ENCODE results near the gene EPM2AIP1. TPM values are rescaled to one million over a fixed set of nuclear protein-coding genes. Genes with fewer than 3 reads are reported as not detected.
"Not testable (repeated sequence)": the region's sequence is repeated elsewhere in the genome, so short reads cannot be mapped to it uniquely, and the experiment has no call there.

Gene EPM2AIP1
- total RNA-seq, 3 donors from 2014 or later (not counting 1 experiment from before 2014, with no cell fraction given) = 25.6 to 33.7 (median 32.5) TPM

GRCh38 chr3:36965440-36965839, 27.5 kb downstream of the EPM2AIP1 start:
- H3K27me3 Mint-ChIP-seq (ENCODE audit: low read depth in 2 of 2) = no peaks in the 10 kb centered on the region
- no peak overlapping the region for H3K4me3 Mint-ChIP-seq
- H3K4me1 ChIP-seq (ENCODE audit: control insufficient read depth, insufficient read depth, low read length) = peaks cover 3% of the 10 kb centered on the region
- 90% methylated on average over 3 of the region's 3 CpGs for WGBS (ENCODE audit: insufficient coverage)
- no peaks in the 10 kb centered on the region for H3K36me3 Mint-ChIP-seq
- H3K36me3 ChIP-seq (ENCODE audit: control insufficient read depth, insufficient read depth, low read length) = no peaks in the 10 kb centered on the region
- no peak for DNase-seq
- TF ChIP-seq CTCF (IDR thresholded peaks at IDR 0.05) = no peak
- intact Hi-C loops (cut with micrococcal nuclease) = no loop called here
- H3K27ac ChIP-seq (ENCODE audit: low read length) = no peak overlapping the region
- H3K4me1 Mint-ChIP-seq = peaks cover 7 to 11% of the 10 kb centered on the region in 2 donors
- H3K9me3 ChIP-seq (ENCODE audit: control insufficient read depth, insufficient read depth, low read length) = no peaks in the 10 kb centered on the region
- no peak overlapping the region for H3K27ac Mint-ChIP-seq
- ATAC-seq = no peak
- no peak overlapping the region for H3K4me3 ChIP-seq (ENCODE audit: low read length)
- H3K9me3 Mint-ChIP-seq = no peaks in the 10 kb centered on the region
- no peaks in the 10 kb centered on the region for H3K27me3 ChIP-seq (ENCODE audit: control insufficient read depth, insufficient read depth, low read length)

- no peak for TF ChIP-seq CTCF (IDR thresholded peaks at IDR 0.05)
- H3K27me3 Mint-ChIP-seq (ENCODE audit: low read depth in 2 of 2) = no peaks in the 10 kb centered on the region
- no peak overlapping the region for H3K27ac Mint-ChIP-seq
- H3K36me3 Mint-ChIP-seq = no peaks in the 10 kb centered on the region
- no peak for ATAC-seq
- H3K4me3 ChIP-seq (ENCODE audit: low read length) = no peak overlapping the region
- no peaks in the 10 kb centered on the region for H3K9me3 Mint-ChIP-seq
- peaks cover 3% of the 10 kb centered on the region for H3K4me1 ChIP-seq (ENCODE audit: control insufficient read depth, insufficient read depth, low read length)
- no peak overlapping the region for H3K4me3 Mint-ChIP-seq
- H3K9me3 ChIP-seq (ENCODE audit: control insufficient read depth, insufficient read depth, low read length) = no peaks in the 10 kb centered on the region
- no peak overlapping the region for H3K27ac ChIP-seq (ENCODE audit: low read length)
- H3K4me1 Mint-ChIP-seq = peaks cover 3 to 7% of the 10 kb centered on the region in 2 donors
- H3K27me3 ChIP-seq (ENCODE audit: control insufficient read depth, insufficient read depth, low read length) = no peaks in the 10 kb centered on the region
- intact Hi-C loops (cut with micrococcal nuclease) = no loop called here
- no peak for DNase-seq
- no peaks in the 10 kb centered on the region for H3K36me3 ChIP-seq (ENCODE audit: control insufficient read depth, insufficient read depth, low read length)
These were observed 28.1 kb downstream of the EPM2AIP1 start for GRCh38 chr3:36964817-36965216.

- H3K36me3 Mint-ChIP-seq = no peaks in the 10 kb centered on the region
- no CpG with 5 or more reads among the region's 1 CpG for WGBS (ENCODE audit: insufficient coverage)
- TF ChIP-seq CTCF (IDR thresholded peaks at IDR 0.05) = no peak
- Histone ChIP-seq H3K27me3 (ENCODE audit: control insufficient read depth, insufficient read depth, low read length) (no peaks in the 10 kb centered on the region), H3K36me3 (ENCODE audit: control insufficient read depth, insufficient read depth, low read length) (no peaks in the 10 kb centered on the region), H3K27ac (ENCODE audit: low read length) (no peak overlapping the region), H3K4me3 (ENCODE audit: low read length) (no peak overlapping the region), H3K4me1 (ENCODE audit: control insufficient read depth, insufficient read depth, low read length) (peaks cover 2% of the 10 kb centered on the region), H3K9me3 (ENCODE audit: control insufficient read depth, insufficient read depth, low read length) (no peaks in the 10 kb centered on the region)
- no peak for ATAC-seq
- intact Hi-C loops (cut with micrococcal nuclease) = no loop called here
- no peaks in the 10 kb centered on the region for H3K27me3 Mint-ChIP-seq (ENCODE audit: low read depth in 2 of 2)
- H3K27ac Mint-ChIP-seq = no peak overlapping the region
- peaks cover 0 to 2% of the 10 kb centered on the region in 2 donors for H3K4me1 Mint-ChIP-seq
- H3K9me3 Mint-ChIP-seq = no peaks in the 10 kb centered on the region
- H3K4me3 Mint-ChIP-seq = no peak overlapping the region
- no peak for DNase-seq
These were observed 28.6 kb downstream of the EPM2AIP1 start for GRCh38 chr3:36964331-36964730.

GRCh38 chr3:36963008-36963407, 29.9 kb downstream of the EPM2AIP1 start:
- H3K4me3 ChIP-seq (ENCODE audit: low read length); H3K4me3 Mint-ChIP-seq; H3K27me3 Mint-ChIP-seq (ENCODE audit: low read depth in 2 of 2); H3K4me1 Mint-ChIP-seq; H3K27ac Mint-ChIP-seq; H3K4me1 ChIP-seq (ENCODE audit: control insufficient read depth, insufficient read depth, low read length); H3K36me3 Mint-ChIP-seq; H3K27me3 ChIP-seq (ENCODE audit: control insufficient read depth, insufficient read depth, low read length); H3K36me3 ChIP-seq (ENCODE audit: control insufficient read depth, insufficient read depth, low read length); H3K9me3 Mint-ChIP-seq; DNase-seq; H3K27ac ChIP-seq (ENCODE audit: low read length); intact Hi-C loops (cut with micrococcal nuclease); H3K9me3 ChIP-seq (ENCODE audit: control insufficient read depth, insufficient read depth, low read length); ATAC-seq: not testable (repeated sequence)
- WGBS (ENCODE audit: insufficient coverage) = 100% methylated on average over 2 of the region's 7 CpGs

Data from natural killer cell (primary cell).